EL (cell line): ENCODE results near the gene LRCH4.
"Not testable (repeated sequence)": the region's sequence is repeated elsewhere in the genome, so short reads cannot be mapped to it uniquely, and the experiment has no call there.

Source experiments
- DNase-seq: peaks from one replicate; pipeline ENCODE4 v3.0.0-alpha.2; 2016

LRCH4 gene

GRCh38 chr7:100567031-100567730 lies 18.7 kb downstream of the LRCH4 start:
- DNase-seq, result no peak

- no peak for DNase-seq
These were observed 19.9 kb downstream of the LRCH4 start for GRCh38 chr7:100566018-100566531.

- DNase-seq, result no peak
These were observed 20.8 kb downstream of the LRCH4 start for GRCh38 chr7:100565133-100565571.

- DNase-seq, result not testable (repeated sequence)
These were observed 21.5 kb downstream of the LRCH4 start for GRCh38 chr7:100564405-100564804.

GRCh38 chr7:100563809-100564400 lies 22.0 kb downstream of the LRCH4 start:
- peak; percentile 69 for DNase-seq

GRCh38 chr7:100563100-100563564 lies 22.8 kb downstream of the LRCH4 start:
- DNase-seq, result no peak

- no peak for DNase-seq
These were observed 23.5 kb downstream of the LRCH4 start for GRCh38 chr7:100562195-100563099.

GRCh38 chr7:100561491-100562194 lies 24.3 kb downstream of the LRCH4 start:
- DNase-seq, result no peak

- no peak for DNase-seq
These were observed 26.8 kb downstream of the LRCH4 start for GRCh38 chr7:100559127-100559526.

GRCh38 chr7:100556541-100556940 lies 29.4 kb downstream of the LRCH4 start:
- DNase-seq, result peak; percentile 34

- DNase-seq, result no peak
These were observed 30.2 kb downstream of the LRCH4 start for GRCh38 chr7:100555701-100556100.

- no peak for DNase-seq
These were observed 32.9 kb downstream of the LRCH4 start for GRCh38 chr7:100553032-100553431.

GRCh38 chr7:100552532-100552931 lies 33.4 kb downstream of the LRCH4 start:
- DNase-seq, result no peak

- DNase-seq, result peak; percentile 47
These were observed 37.5 kb downstream of the LRCH4 start for GRCh38 chr7:100548446-100548845.

GRCh38 chr7:100547872-100548271 lies 38.1 kb downstream of the LRCH4 start:
- no peak for DNase-seq

- no peak for DNase-seq
These were observed 38.8 kb downstream of the LRCH4 start for GRCh38 chr7:100546926-100547800.

- DNase-seq, result no peak
These were observed 39.6 kb downstream of the LRCH4 start for GRCh38 chr7:100546129-100546925.

GRCh38 chr7:100545360-100546128 lies 40.4 kb downstream of the LRCH4 start:
- DNase-seq, result peak; percentile 88

GRCh38 chr7:100544967-100545359 lies 41.0 kb downstream of the LRCH4 start:
- DNase-seq, result no peak

GRCh38 chr7:100544386-100544785 lies 41.5 kb downstream of the LRCH4 start:
- DNase-seq, result no peak
